Lung (tissue), 12 donors: Measurements from ENCODE around the gene TACC3. TPM values are rescaled to one million over a fixed set of nuclear protein-coding genes. Genes with fewer than 3 reads are reported as not detected.
A peak's percentile ranks its signal among the peaks of the same experiment; 100 is the strongest.

Source experiments
- ATAC-seq: fragments of 200-7000 bp; cut with Tn5 transposase; one replicate; pipeline ENCODE4 v1.9.1; 2020; ENCODE audit warnings: moderate number of reproducible peaks; ENCODE audit not compliant: insufficient read depth, low FRiP score
- DNase-seq, 3 donors: peaks; one replicate each; pipeline ENCODE4 v3.0.0-alpha.2; 2013 to 2017
- H3K27ac ChIP-seq, 2 donors: one replicate each; pipeline ENCODE4 v1.5.1; 2013; ENCODE audit warnings: mild to moderate bottlenecking in 2 of 2, moderate library complexity in 2 of 2, control low read depth in 1 of 2, inconsistent platforms in 1 of 2, low read depth in 1 of 2, low read length in 1 of 2
- H3K27me3 ChIP-seq, 3 donors: one replicate each; pipeline ENCODE4 v1.5.1; 2013; ENCODE audit warnings: low read length in 2 of 3; ENCODE audit not compliant: control insufficient read depth in 3 of 3, insufficient read depth in 3 of 3
- H3K36me3 ChIP-seq, 4 donors: one replicate each; pipeline ENCODE4 v1.5.1; 2013; ENCODE audit warnings: low read length in 4 of 4, mild to moderate bottlenecking in 1 of 4, moderate library complexity in 1 of 4; ENCODE audit not compliant: control insufficient read depth in 4 of 4, insufficient read depth in 4 of 4
- H3K4me1 ChIP-seq, 5 donors: one replicate each; pipeline ENCODE4 v1.5.1; 2013; ENCODE audit warnings: low read length in 5 of 5, mild to moderate bottlenecking in 2 of 5, moderate library complexity in 1 of 5; ENCODE audit not compliant: control insufficient read depth in 5 of 5, insufficient read depth in 5 of 5
- H3K4me3 ChIP-seq: one replicate; pipeline ENCODE4 v1.5.1; 2013; ENCODE audit warnings: mild to moderate bottlenecking, control low read depth, moderate library complexity
- H3K9ac ChIP-seq, 2 donors: one replicate each; pipeline ENCODE4 v1.5.1; 2013; ENCODE audit warnings: low read length in 2 of 2, control low read depth in 1 of 2; ENCODE audit not compliant: insufficient read depth in 1 of 2
- H3K9me3 ChIP-seq, 4 donors: one replicate each; pipeline ENCODE4 v1.5.1; 2013; ENCODE audit warnings: low read length in 3 of 4, mild to moderate bottlenecking in 1 of 4, moderate library complexity in 1 of 4; ENCODE audit not compliant: control insufficient read depth in 4 of 4, insufficient read depth in 3 of 4
- CTCF ChIP-seq: IDR thresholded peaks from 2 replicates; pipeline ENCODE4 v1.5.1; 2012; ENCODE audit warnings: mild to moderate bottlenecking; ENCODE audit errors: control extremely low read depth, extremely low read depth
- WGBS, 2 donors: extraction: QIAGEN DNeasy Blood & Tissue Kit; methylation state at CpG; one replicate each; pipeline ENCODE4 v1.1.7; 2013; 5-methylcytosine and 5-hydroxymethylcytosine counted together
- polyA plus RNA-seq, 2 donors: library from polyadenylated mRNA; stranded (reverse); fragments of 200-250 nt; gene quantifications; one replicate each; pipeline ENCODE4 v1.2.1, GENCODE V29; 2013
- total RNA-seq, 2 donors: library from RNA; depleted of rRNA in 1 of 2; stranded (reverse); fragments of >200 nt in 1 of 2; gene quantifications; one replicate each; pipeline ENCODE4 v1.2.1, GENCODE V29; 2014 to 2021
- donor health status: control.
- donor health status: control.
- donor health status: Bipolar disorder and iron deficiency.
- donor health status: healthy.
- donor health status: DM: yes; HTN: yes; CAD: no.

Gene TACC3
- total and polyA plus RNA-seq, 4 donors = 13.8 to 22.1 (median 18.5) TPM

DNA sequence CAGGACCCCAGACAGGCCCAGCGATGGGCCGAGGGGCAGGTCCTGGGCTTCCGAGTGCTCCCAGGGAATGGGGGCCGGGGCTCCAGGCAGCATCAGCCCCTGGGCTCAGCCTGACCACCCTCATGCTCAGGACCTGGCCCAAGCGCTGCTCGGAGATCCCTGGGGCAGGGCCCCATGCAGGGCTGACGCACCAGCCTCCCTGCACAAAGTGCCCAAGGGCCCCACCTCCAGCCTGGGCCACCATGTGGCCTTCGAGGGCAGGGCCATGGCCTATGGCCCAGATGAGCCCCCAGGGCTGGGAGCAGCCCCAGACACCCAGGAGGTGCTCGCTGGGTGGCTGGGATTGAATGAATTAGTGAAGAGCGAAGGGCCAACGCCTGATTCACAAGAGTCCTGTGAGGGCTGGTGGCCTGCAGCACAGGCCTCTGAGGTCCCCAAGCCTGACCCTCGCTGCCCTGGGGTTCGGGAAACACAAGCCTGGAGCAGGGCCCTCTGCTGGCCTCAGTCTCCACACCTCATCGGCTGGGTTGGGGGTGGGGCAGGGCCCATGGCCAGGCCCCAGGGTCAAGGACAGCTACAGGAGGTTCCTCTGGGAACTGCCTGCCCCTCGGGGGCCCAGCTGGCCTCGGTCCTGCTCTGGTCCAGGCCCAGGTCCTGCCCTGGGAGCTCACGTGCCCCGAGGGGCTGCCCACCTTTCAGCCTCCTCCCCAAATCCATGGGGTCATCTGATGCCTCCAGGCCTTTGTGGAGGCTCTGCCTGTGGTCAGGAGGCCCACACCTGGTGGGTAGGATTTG lies 58.5 kb downstream of the TACC3 start:
- Histone ChIP-seq H3K27ac (no peak overlapping the region), H3K4me3 (no peak overlapping the region), H3K9me3 (no peaks in the 10 kb centered on the region), H3K4me1 (peaks cover 0 to 15% (median 4%) of the 10 kb centered on the region in 5 donors), H3K9ac (no peak overlapping the region), H3K27me3 (no peaks in the 10 kb centered on the region), H3K36me3 (no peaks in the 10 kb centered on the region)
- TF ChIP-seq CTCF = no peak
- DNase-seq (no peak), ATAC-seq (no peak)
- 83 to 89% methylated on average over 16 to 18 of the region's 18 CpGs for WGBS, 2 donors

- Histone ChIP-seq H3K9me3 (no peaks in the 10 kb centered on the region), H3K9ac (no peak overlapping the region), H3K27ac (no peak overlapping the region), H3K36me3 (no peaks in the 10 kb centered on the region), H3K4me3 (no peak overlapping the region), H3K27me3 (no peaks in the 10 kb centered on the region), H3K4me1 (peaks cover 0 to 19% (median 9%) of the 10 kb centered on the region in 5 donors)
- no peak for ATAC-seq
- 84 to 92% methylated on average over 14 of the region's 14 CpGs for WGBS, 2 donors
- no peak for DNase-seq
- no peak for TF ChIP-seq CTCF
Measured at GRCh38 chr4:1780435-1780834, 59.1 kb downstream of the TACC3 start.

DNA sequence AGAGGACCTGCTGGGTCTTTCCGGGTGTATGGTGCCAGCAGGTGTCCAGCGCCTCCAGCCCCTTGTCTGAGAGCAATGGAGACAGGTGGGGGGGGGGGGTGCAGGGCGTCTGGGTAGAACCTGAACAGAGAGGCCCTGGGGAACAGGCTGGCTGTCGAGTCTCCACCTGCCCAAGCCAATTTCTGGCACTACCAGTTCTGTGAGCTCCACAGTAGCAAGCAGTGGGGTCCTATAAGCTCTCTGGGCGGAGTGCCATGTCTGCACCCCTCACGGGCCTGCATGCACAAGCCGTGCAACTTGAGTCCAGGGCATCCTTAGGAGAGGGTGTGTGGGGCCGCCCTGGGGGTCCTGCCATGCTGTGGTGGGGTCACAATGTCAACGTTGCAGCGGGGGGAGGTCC lies 61.7 kb downstream of the TACC3 start:
- H3K27me3 ChIP-seq = no peaks in the 10 kb centered on the region
- H3K4me1 ChIP-seq = peaks cover 0 to 20% (median 7%) of the 10 kb centered on the region in 5 donors
- DNase-seq (peak; percentile 52 to 71 (median 69)), ATAC-seq (no peak)
- H3K4me3 ChIP-seq = no peak overlapping the region
- H3K9ac ChIP-seq = no peak overlapping the region
- H3K36me3 ChIP-seq = no peaks in the 10 kb centered on the region
- no peaks in the 10 kb centered on the region for H3K9me3 ChIP-seq
- TF ChIP-seq CTCF = no peak
- H3K27ac ChIP-seq = no peak overlapping the region
- WGBS, 2 donors = 80 to 92% methylated on average over 9 to 10 of the region's 10 CpGs
